ENCODE results near the gene POLG.
A peak's percentile ranks its signal among the peaks of the same experiment; 100 is the strongest.

Gene POLG

GRCh38 chr15:89330881-89331595 is 3.6 kb downstream of the POLG start:
- Histone ChIP-seq H3K27me3 (replicated peaks in 2 of 5; ENCODE audit: control insufficient read depth in 4 of 5, insufficient read depth in 5 of 5, low read length in 4 of 5) (no peaks in the 10 kb centered on the region), H3K27ac (ENCODE audit: insufficient read depth in 1 of 2, low read depth in 1 of 2, low read length in 2 of 2, poor library complexity in 1 of 2, severe bottlenecking in 2 of 2) (no peak overlapping the region), H3K36me3 (ENCODE audit: control insufficient read depth in 4 of 4, insufficient read depth in 4 of 4, low read length in 3 of 4) (peaks cover 11 to 70% (median 60%) of the 10 kb centered on the region in 4 experiments), H3K4me3 (ENCODE audit: control insufficient read depth in 1 of 7, extremely low read depth in 1 of 7, insufficient read depth in 4 of 7, low read depth in 2 of 7, low read length in 6 of 7) (no peak overlapping the region), H3K9me3 (ENCODE audit: control extremely low read depth in 1 of 5, control insufficient read depth in 4 of 5, insufficient read depth in 2 of 5, low read depth in 1 of 5, low read length in 4 of 5) (no peaks in the 10 kb centered on the region), H3K4me1 (ENCODE audit: control extremely low read depth in 1 of 4, control insufficient read depth in 4 of 4, insufficient read depth in 4 of 4, low read length in 3 of 4) (peaks cover 3 to 61% (median 45%) of the 10 kb centered on the region in 4 experiments)
- WGBS (ENCODE audit: insufficient coverage) = 90% methylated on average over 2 of the region's 7 CpGs
- no peak for DNase-seq
- POLR2A ChIA-PET = no interaction called here
- CTCF ChIA-PET = interaction anchor here (1.7 kb wide), 1 partner anchor 28 kb away, joined by 6 read pairs; no protein-coding TSS in a partner anchor

- ChIA-PET POLR2A (interaction anchor here (0.6 kb wide), 1 partner anchor 34 kb away, joined by 8 read pairs; no protein-coding TSS in a partner anchor), CTCF (interaction anchor here (1.1 to 1.7 kb wide), 3 partner anchors 29 to 201 kb away, joined by 3 to 6 read pairs (median 4); no protein-coding TSS in a partner anchor)
- Histone ChIP-seq H3K4me1 (ENCODE audit: control extremely low read depth in 1 of 4, control insufficient read depth in 4 of 4, insufficient read depth in 4 of 4, low read length in 3 of 4) (peaks cover under 1 to 53% (median 38%) of the 10 kb centered on the region in 4 experiments), H3K27me3 (replicated peaks in 2 of 5; ENCODE audit: control insufficient read depth in 4 of 5, insufficient read depth in 5 of 5, low read length in 4 of 5) (no peaks in the 10 kb centered on the region), H3K4me3 (ENCODE audit: control insufficient read depth in 1 of 7, extremely low read depth in 1 of 7, insufficient read depth in 4 of 7, low read depth in 2 of 7, low read length in 6 of 7) (no peak overlapping the region), H3K27ac (ENCODE audit: insufficient read depth in 1 of 2, low read depth in 1 of 2, low read length in 2 of 2, poor library complexity in 1 of 2, severe bottlenecking in 2 of 2) (no peak overlapping the region), H3K36me3 (ENCODE audit: control insufficient read depth in 4 of 4, insufficient read depth in 4 of 4, low read length in 3 of 4) (peaks cover 11 to 80% (median 68%) of the 10 kb centered on the region in 4 experiments), H3K9me3 (ENCODE audit: control extremely low read depth in 1 of 5, control insufficient read depth in 4 of 5, insufficient read depth in 2 of 5, low read depth in 1 of 5, low read length in 4 of 5) (no peaks in the 10 kb centered on the region)
- WGBS (ENCODE audit: insufficient coverage) = 100% methylated on average over 1 of the region's 6 CpGs
- DNase-seq = no peak
Observed at GRCh38 chr15:89330119-89330518, 4.5 kb downstream of the POLG start.

- peaks cover 14 to 86% (median 74%) of the 10 kb centered on the region in 4 experiments for H3K36me3 ChIP-seq (ENCODE audit: control insufficient read depth in 4 of 4, insufficient read depth in 4 of 4, low read length in 3 of 4)
- POLR2A ChIA-PET = interaction anchor here (0.6 to 1.0 kb wide), 2 partner anchors 22 to 34 kb away, joined by 3 to 8 read pairs; no protein-coding TSS in a partner anchor
- peaks cover 0 to 52% (median 37%) of the 10 kb centered on the region in 4 experiments for H3K4me1 ChIP-seq (ENCODE audit: control extremely low read depth in 1 of 4, control insufficient read depth in 4 of 4, insufficient read depth in 4 of 4, low read length in 3 of 4)
Observed at GRCh38 chr15:89329329-89330084, 5.1 kb downstream of the POLG start.

DNA sequence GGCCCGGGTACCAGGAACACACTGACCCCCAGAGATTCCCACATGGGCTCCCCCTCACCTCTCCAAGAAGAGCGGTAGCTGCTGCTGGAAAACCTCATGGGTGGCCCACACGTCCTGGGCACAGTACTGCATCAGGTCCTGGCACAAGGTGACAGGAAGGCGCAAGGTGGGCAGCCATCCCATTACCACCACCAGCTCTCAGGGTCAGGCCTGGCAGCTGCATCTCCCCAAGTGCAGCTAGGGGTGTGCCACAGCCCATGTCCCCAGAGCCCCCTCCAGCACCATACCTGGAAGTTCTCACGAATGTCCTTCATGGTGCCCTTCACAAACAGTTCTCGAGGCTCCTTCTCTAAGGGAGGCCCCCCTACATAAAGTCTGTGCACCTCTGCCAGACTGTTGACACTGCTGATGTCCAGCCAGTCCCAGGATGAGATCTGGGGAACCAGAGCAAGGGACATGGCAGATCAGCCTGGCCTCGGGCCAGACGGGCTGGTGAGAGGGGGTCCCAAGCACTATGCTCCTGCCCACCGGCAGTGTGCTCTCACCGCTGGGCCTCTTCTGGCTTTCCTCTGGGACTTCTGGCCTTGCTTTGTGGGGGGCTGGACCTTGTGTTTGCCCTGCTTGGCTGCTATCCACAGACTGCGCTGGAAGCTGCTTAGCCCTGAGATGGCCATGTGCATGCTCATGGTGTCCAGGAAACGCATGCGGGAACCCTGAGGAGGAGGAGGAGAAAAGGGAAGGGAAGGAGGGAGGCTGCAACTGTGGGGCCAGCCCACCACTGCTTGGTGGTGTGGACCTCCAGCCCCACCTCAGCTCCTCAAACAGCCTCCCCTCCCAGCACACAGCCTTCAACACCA is 6.0 kb downstream of the POLG start:
- CTCF ChIA-PET = interaction anchor here (0.7 to 1.1 kb wide), 3 partner anchors 23 to 39 kb away, joined by 3 to 4 read pairs (median 3); no protein-coding TSS in a partner anchor
- Histone ChIP-seq H3K4me3 (ENCODE audit: control insufficient read depth in 1 of 7, extremely low read depth in 1 of 7, insufficient read depth in 4 of 7, low read depth in 2 of 7, low read length in 6 of 7) (no peak overlapping the region), H3K4me1 (ENCODE audit: control extremely low read depth in 1 of 4, control insufficient read depth in 4 of 4, insufficient read depth in 4 of 4, low read length in 3 of 4) (peaks cover 0 to 47% (median 32%) of the 10 kb centered on the region in 4 experiments), H3K27me3 (replicated peaks in 2 of 5; ENCODE audit: control insufficient read depth in 4 of 5, insufficient read depth in 5 of 5, low read length in 4 of 5) (no peaks in the 10 kb centered on the region), H3K27ac (ENCODE audit: insufficient read depth in 1 of 2, low read depth in 1 of 2, low read length in 2 of 2, poor library complexity in 1 of 2, severe bottlenecking in 2 of 2) (peak overlapping the region in 1 of 2 experiments; percentile 23), H3K36me3 (ENCODE audit: control insufficient read depth in 4 of 4, insufficient read depth in 4 of 4, low read length in 3 of 4) (peaks cover 16 to 94% (median 82%) of the 10 kb centered on the region in 4 experiments), H3K9me3 (ENCODE audit: control extremely low read depth in 1 of 5, control insufficient read depth in 4 of 5, insufficient read depth in 2 of 5, low read depth in 1 of 5, low read length in 4 of 5) (no peaks in the 10 kb centered on the region)
- 99% methylated on average over 9 of the region's 13 CpGs for WGBS (ENCODE audit: insufficient coverage)
- no peak for DNase-seq
- POLR2A ChIA-PET = interaction anchor here (1.0 kb wide), 1 partner anchor 21 kb away, joined by 3 read pairs; no protein-coding TSS in a partner anchor

More at GRCh38 chr15:89329329-89330084, 5.1 kb downstream of the POLG start:
- WGBS (ENCODE audit: insufficient coverage) = 42% methylated on average over 6 of the region's 8 CpGs
- Histone ChIP-seq H3K9me3 (ENCODE audit: control extremely low read depth in 1 of 5, control insufficient read depth in 4 of 5, insufficient read depth in 2 of 5, low read depth in 1 of 5, low read length in 4 of 5) (no peaks in the 10 kb centered on the region), H3K27ac (ENCODE audit: insufficient read depth in 1 of 2, low read depth in 1 of 2, low read length in 2 of 2, poor library complexity in 1 of 2, severe bottlenecking in 2 of 2) (peak overlapping the region in 1 of 2 experiments; percentile 23), H3K27me3 (replicated peaks in 2 of 5; ENCODE audit: control insufficient read depth in 4 of 5, insufficient read depth in 5 of 5, low read length in 4 of 5) (no peaks in the 10 kb centered on the region), H3K4me3 (ENCODE audit: control insufficient read depth in 1 of 7, extremely low read depth in 1 of 7, insufficient read depth in 4 of 7, low read depth in 2 of 7, low read length in 6 of 7) (no peak overlapping the region)
- peak in 2 of 3 donors; percentile 63 to 64 for DNase-seq
- CTCF ChIA-PET = interaction anchor here (1.1 to 1.7 kb wide), 3 partner anchors 29 to 200 kb away, joined by 3 to 6 read pairs (median 4); no protein-coding TSS in a partner anchor

- Histone ChIP-seq H3K27me3 (replicated peaks in 2 of 5; ENCODE audit: control insufficient read depth in 4 of 5, insufficient read depth in 5 of 5, low read length in 4 of 5) (no peaks in the 10 kb centered on the region), H3K36me3 (ENCODE audit: control insufficient read depth in 4 of 4, insufficient read depth in 4 of 4, low read length in 3 of 4) (peaks cover 19 to 99% (median 91%) of the 10 kb centered on the region in 4 experiments), H3K4me1 (ENCODE audit: control extremely low read depth in 1 of 4, control insufficient read depth in 4 of 4, insufficient read depth in 4 of 4, low read length in 3 of 4) (peaks cover 0 to 34% (median 20%) of the 10 kb centered on the region in 4 experiments), H3K27ac (ENCODE audit: insufficient read depth in 1 of 2, low read depth in 1 of 2, low read length in 2 of 2, poor library complexity in 1 of 2, severe bottlenecking in 2 of 2) (no peak overlapping the region), H3K4me3 (ENCODE audit: control insufficient read depth in 1 of 7, extremely low read depth in 1 of 7, insufficient read depth in 4 of 7, low read depth in 2 of 7, low read length in 6 of 7) (no peak overlapping the region), H3K9me3 (ENCODE audit: control extremely low read depth in 1 of 5, control insufficient read depth in 4 of 5, insufficient read depth in 2 of 5, low read depth in 1 of 5, low read length in 4 of 5) (no peaks in the 10 kb centered on the region)
- CTCF ChIA-PET = interaction anchor here (0.9 to 1.2 kb wide), 2 partner anchors 8 to 16 kb away, joined by 3 to 4 read pairs; no protein-coding TSS in a partner anchor
- DNase-seq = no peak
- POLR2A ChIA-PET = no interaction called here
- 97% methylated on average over 5 of the region's 6 CpGs for WGBS (ENCODE audit: insufficient coverage)
Observed at GRCh38 chr15:89327113-89327512, 7.5 kb downstream of the POLG start.

DNA sequence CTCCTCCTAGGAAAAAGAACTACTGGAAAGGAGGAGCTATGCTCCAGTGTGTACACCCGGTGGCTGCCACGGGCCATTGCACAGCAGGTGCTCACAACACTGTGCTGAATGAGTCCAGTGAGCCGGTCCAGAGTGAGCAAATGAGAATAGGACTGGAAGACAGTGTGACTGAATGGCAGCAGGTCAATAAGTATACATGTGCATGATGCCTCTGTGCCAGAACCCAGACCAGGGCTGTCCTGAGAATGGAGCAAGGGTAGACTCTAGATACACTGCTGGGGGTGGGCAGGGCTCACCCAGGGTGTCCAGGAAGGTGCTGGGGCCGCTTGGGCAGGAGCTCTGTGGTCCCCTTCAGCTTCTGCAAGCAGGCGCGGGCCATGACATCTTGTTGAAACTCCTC is 8.3 kb downstream of the POLG start:
- DNase-seq = no peak
- Histone ChIP-seq H3K36me3 (ENCODE audit: control insufficient read depth in 4 of 4, insufficient read depth in 4 of 4, low read length in 3 of 4) (peaks cover 21 to 99% (median 92%) of the 10 kb centered on the region in 4 experiments), H3K4me3 (ENCODE audit: control insufficient read depth in 1 of 7, extremely low read depth in 1 of 7, insufficient read depth in 4 of 7, low read depth in 2 of 7, low read length in 6 of 7) (no peak overlapping the region), H3K9me3 (ENCODE audit: control extremely low read depth in 1 of 5, control insufficient read depth in 4 of 5, insufficient read depth in 2 of 5, low read depth in 1 of 5, low read length in 4 of 5) (no peaks in the 10 kb centered on the region), H3K27me3 (replicated peaks in 2 of 5; ENCODE audit: control insufficient read depth in 4 of 5, insufficient read depth in 5 of 5, low read length in 4 of 5) (no peaks in the 10 kb centered on the region), H3K4me1 (ENCODE audit: control extremely low read depth in 1 of 4, control insufficient read depth in 4 of 4, insufficient read depth in 4 of 4, low read length in 3 of 4) (peaks cover 0 to 26% (median 16%) of the 10 kb centered on the region in 4 experiments), H3K27ac (ENCODE audit: insufficient read depth in 1 of 2, low read depth in 1 of 2, low read length in 2 of 2, poor library complexity in 1 of 2, severe bottlenecking in 2 of 2) (no peak overlapping the region)
- ChIA-PET CTCF (no interaction called here), POLR2A (no interaction called here)
- WGBS (ENCODE audit: insufficient coverage) = 100% methylated on average over 3 of the region's 6 CpGs
